ENCODE measurements around the gene SHD.

DNA sequence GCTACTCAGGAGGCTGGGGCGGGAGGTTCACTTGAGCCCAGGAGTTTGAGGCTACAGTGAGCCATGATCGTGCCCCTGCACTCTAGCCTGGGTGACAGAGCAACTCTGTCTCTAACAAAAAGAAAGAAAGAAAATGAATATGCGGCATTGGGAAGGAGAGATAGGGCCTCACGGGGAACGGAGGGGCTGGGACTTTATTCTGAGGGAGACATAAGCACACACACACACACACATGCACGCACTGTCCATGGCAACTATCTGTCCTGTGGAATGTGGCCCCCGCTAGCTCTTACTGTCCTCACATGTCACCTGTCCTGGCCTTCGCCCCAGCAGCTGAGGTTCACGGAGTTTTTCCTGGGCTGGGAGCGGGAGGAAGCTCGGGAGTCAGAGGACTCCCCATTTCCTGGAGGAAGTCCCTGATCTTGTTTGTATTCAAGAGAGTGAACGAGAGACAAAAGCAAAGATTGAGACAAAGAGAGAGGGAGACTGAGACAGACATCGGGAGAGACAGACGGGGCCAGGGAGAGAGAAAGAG, 58.9 kb downstream of the SHD start:
- TF ChIP-seq POLR2A (IDR thresholded peaks at IDR 0.05) = no peak
- TF ChIP-seq, protein P1, sequence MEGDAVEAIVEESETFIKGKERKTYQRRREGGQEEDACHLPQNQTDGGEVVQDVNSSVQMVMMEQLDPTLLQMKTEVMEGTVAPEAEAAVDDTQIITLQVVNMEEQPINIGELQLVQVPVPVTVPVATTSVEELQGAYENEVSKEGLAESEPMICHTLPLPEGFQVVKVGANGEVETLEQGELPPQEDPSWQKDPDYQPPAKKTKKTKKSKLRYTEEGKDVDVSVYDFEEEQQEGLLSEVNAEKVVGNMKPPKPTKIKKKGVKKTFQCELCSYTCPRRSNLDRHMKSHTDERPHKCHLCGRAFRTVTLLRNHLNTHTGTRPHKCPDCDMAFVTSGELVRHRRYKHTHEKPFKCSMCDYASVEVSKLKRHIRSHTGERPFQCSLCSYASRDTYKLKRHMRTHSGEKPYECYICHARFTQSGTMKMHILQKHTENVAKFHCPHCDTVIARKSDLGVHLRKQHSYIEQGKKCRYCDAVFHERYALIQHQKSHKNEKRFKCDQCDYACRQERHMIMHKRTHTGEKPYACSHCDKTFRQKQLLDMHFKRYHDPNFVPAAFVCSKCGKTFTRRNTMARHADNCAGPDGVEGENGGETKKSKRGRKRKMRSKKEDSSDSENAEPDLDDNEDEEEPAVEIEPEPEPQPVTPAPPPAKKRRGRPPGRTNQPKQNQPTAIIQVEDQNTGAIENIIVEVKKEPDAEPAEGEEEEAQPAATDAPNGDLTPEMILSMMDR (IDR thresholded peaks at IDR 0.05) = no peak
